Tibial artery (tissue), 4 donors: ENCODE data around the gene SECISBP2L.

Experiments
- DNase-seq, 2 donors: peaks; one replicate each; pipeline ENCODE4 v3.0.0-alpha.2; 2019
- H3K27ac ChIP-seq, 2 donors: fragments of 200-600 bp; sonication (generic) in 1 of 2; 1 replicate in 1 of 2; 2 replicates in 1 of 2; pipeline ENCODE4 v1.5.1; 2018 to 2019; ENCODE audit warnings: mild to moderate bottlenecking in 1 of 2
- H3K27me3 ChIP-seq, 2 donors: fragments of 200-600 bp; sonication (generic) in 1 of 2; one replicate each; pipeline versions ENCODE4 v1.5.1 to v1.6.0; 2016 to 2019
- H3K36me3 ChIP-seq, 3 donors: fragments of 200-600 bp; sonication (generic) in 2 of 3; one replicate each; pipeline ENCODE4 v1.5.1; 2016 to 2019; ENCODE audit warnings: mild to moderate bottlenecking in 2 of 3
- H3K4me1 ChIP-seq, 4 donors: fragments of 200-600 bp; sonication (generic) in 2 of 4; 1 replicate in 3 of 4; 2 replicates in 1 of 4; pipeline ENCODE4 v1.5.1; 2016 to 2019
- H3K4me3 ChIP-seq, 2 donors: fragments of 200-600 bp; sonication (generic) in 1 of 2; 1 replicate in 1 of 2; 2 replicates in 1 of 2; pipeline ENCODE4 v1.5.1; 2018 to 2019; ENCODE audit warnings: mild to moderate bottlenecking in 2 of 2
- H3K9me3 ChIP-seq, 3 donors: fragments of 200-600 bp; sonication (generic) in 1 of 3; one replicate each; pipeline ENCODE4 v1.5.1; 2016 to 2019
- CTCF ChIP-seq, 2 experiments: fragments of 200-600 bp in 1 of 2; fragments of 450-650 bp in 1 of 2; IDR thresholded peaks; one replicate each; pipeline ENCODE4 v1.5.1; 2017 to 2019; ENCODE audit warnings: antibody characterized with exemption in 2 of 2, mild to moderate bottlenecking in 1 of 2, moderate library complexity in 1 of 2
- intact Hi-C: fragments of 100-400 bp; cut with DNase I; formaldehyde crosslinking; loops from one replicate; pipeline ENCODE4 v1.15.0; 2023; ENCODE audit warnings: low total_unique reads

SECISBP2L gene

GRCh38 chr15:48967336-48967735 lies 78.9 kb downstream of the SECISBP2L start:
- no peaks in the 10 kb centered on the region for H3K36me3 ChIP-seq
- H3K9me3 ChIP-seq: no peaks in the 10 kb centered on the region
- intact Hi-C loops: loop anchor here (10.0 kb wide), 1 partner anchor 77 kb away; the partner anchor contains the start of gene SECISBP2L
- no peaks in the 10 kb centered on the region for H3K27me3 ChIP-seq
- H3K4me1 ChIP-seq: peaks cover 0 to 58% (median 39%) of the 10 kb centered on the region in 4 donors
- H3K4me3 ChIP-seq: no peak overlapping the region
- no peak for DNase-seq
- H3K27ac ChIP-seq: peak overlapping the region; percentile 59 to 69
- no peak for TF ChIP-seq CTCF (IDR thresholded peaks at IDR 0.05)

- Histone ChIP-seq H3K4me1 (peaks cover 0 to 64% (median 43%) of the 10 kb centered on the region in 4 donors), H3K4me3 (no peak overlapping the region), H3K36me3 (no peaks in the 10 kb centered on the region), H3K27ac (peak overlapping the region; percentile 59 to 69), H3K9me3 (no peaks in the 10 kb centered on the region), H3K27me3 (no peaks in the 10 kb centered on the region)
- no peak for TF ChIP-seq CTCF (IDR thresholded peaks at IDR 0.05)
- intact Hi-C loops: loop anchor here (10.0 kb wide), 1 partner anchor 78 kb away; the partner anchor contains the start of gene SECISBP2L
- DNase-seq: no peak
Observed at GRCh38 chr15:48966595-48967301, 79.5 kb downstream of the SECISBP2L start.

GRCh38 chr15:48965972-48966371 lies 80.3 kb downstream of the SECISBP2L start:
- intact Hi-C loops: loop anchor here (10.0 kb wide), 1 partner anchor 79 kb away; the partner anchor contains the start of gene SECISBP2L
- H3K4me1 ChIP-seq: peaks cover 0 to 68% (median 46%) of the 10 kb centered on the region in 4 donors

GRCh38 chr15:48964898-48965297 lies 81.3 kb downstream of the SECISBP2L start:
- no peak for DNase-seq
- Histone ChIP-seq H3K27ac (peak overlapping the region; percentile 2 to 69), H3K36me3 (no peaks in the 10 kb centered on the region), H3K4me1 (peaks cover 0 to 68% (median 46%) of the 10 kb centered on the region in 4 donors), H3K4me3 (no peak overlapping the region), H3K9me3 (no peaks in the 10 kb centered on the region), H3K27me3 (no peaks in the 10 kb centered on the region)
- intact Hi-C loops: loop anchor here (5.0 to 10.0 kb wide), 2 partner anchors 80 to 88 kb away; partner anchors contain the start of genes EID1 and SECISBP2L
- no peak for TF ChIP-seq CTCF (IDR thresholded peaks at IDR 0.05)

More at GRCh38 chr15:48965972-48966371, 80.3 kb downstream of the SECISBP2L start:
- Histone ChIP-seq H3K4me3 (no peak overlapping the region), H3K36me3 (no peaks in the 10 kb centered on the region), H3K27ac (peak overlapping the region; percentile 59 to 69), H3K9me3 (no peaks in the 10 kb centered on the region), H3K27me3 (no peaks in the 10 kb centered on the region)
- TF ChIP-seq CTCF (IDR thresholded peaks at IDR 0.05): peak in 1 of 2 experiments; percentile 12
- DNase-seq: peak in 1 of 2 donors; percentile 84

- TF ChIP-seq CTCF (IDR thresholded peaks at IDR 0.05): no peak
- DNase-seq: peak; percentile 65 to 75
- Histone ChIP-seq H3K27ac (peak within 1 kb of the TSS; percentile 43 to 69), H3K36me3 (no peaks in the 10 kb centered on the region), H3K4me1 (peaks cover 0 to 68% (median 46%) of the 10 kb centered on the region in 4 donors), H3K9me3 (no peaks in the 10 kb centered on the region), H3K27me3 (no peaks in the 10 kb centered on the region), H3K4me3 (peak within 1 kb of the TSS; percentile 60 to 61)
- intact Hi-C loops: loop anchor here (5.0 to 10.0 kb wide), 2 partner anchors 81 to 86 kb away; partner anchors contain the start of genes EID1 and SECISBP2L
Observed at GRCh38 chr15:48963524-48964113, 82.6 kb downstream of the SECISBP2L start, which contains the start of gene SHC4. Gene SHC4, minus strand, starts transcription at chr15:48963919. Its CDS starts 904 bp downstream, at chr15:48963015.
